ENCODE results near the gene DEF6.
A peak's percentile ranks its signal among the peaks of the same experiment; 100 is the strongest.

The DEF6 gene

DNA sequence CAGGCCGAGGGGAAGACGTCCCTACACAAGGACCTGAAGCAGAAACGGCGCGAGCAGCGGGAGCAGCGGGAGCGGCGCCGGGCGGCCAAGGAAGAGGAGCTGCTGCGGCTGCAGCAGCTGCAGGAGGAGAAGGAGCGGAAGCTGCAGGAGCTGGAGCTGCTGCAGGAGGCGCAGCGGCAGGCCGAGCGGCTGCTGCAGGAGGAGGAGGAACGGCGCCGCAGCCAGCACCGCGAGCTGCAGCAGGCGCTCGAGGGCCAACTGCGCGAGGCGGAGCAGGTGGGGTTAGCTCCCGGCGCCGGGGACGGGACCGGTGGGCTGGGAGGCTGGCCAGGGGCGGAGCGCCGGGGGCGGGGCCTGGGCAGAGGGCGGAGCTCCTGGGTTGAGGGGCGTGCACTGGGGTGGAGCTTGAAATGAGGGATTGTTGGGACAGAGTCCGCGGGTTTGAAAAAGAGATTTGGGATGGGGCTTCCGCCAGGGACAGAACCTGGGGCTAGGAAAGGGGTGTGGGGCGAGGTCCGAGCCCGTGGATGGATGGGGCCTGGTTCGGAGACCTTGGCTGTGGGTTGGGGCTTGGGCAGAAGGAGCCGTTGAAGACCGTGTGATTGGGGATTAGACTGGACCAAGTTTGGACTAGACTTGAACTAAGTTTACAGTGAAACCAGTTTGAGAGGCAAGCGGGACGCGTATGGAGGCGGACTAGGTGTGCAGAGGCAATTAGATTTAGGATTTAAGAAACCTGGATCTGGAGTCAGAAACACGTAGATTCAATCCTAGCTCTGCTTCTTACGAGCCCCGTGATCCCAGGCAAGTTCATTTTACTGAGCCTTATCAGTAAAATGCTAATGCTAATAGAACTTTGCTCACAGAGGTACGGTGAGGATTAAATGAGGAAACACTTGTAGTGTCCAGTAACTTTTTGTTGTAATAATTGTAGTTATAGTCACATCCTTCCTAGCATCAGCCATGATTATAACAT lies 20.9 kb downstream of the DEF6 start:
- TF ChIP-seq, protein P1, sequence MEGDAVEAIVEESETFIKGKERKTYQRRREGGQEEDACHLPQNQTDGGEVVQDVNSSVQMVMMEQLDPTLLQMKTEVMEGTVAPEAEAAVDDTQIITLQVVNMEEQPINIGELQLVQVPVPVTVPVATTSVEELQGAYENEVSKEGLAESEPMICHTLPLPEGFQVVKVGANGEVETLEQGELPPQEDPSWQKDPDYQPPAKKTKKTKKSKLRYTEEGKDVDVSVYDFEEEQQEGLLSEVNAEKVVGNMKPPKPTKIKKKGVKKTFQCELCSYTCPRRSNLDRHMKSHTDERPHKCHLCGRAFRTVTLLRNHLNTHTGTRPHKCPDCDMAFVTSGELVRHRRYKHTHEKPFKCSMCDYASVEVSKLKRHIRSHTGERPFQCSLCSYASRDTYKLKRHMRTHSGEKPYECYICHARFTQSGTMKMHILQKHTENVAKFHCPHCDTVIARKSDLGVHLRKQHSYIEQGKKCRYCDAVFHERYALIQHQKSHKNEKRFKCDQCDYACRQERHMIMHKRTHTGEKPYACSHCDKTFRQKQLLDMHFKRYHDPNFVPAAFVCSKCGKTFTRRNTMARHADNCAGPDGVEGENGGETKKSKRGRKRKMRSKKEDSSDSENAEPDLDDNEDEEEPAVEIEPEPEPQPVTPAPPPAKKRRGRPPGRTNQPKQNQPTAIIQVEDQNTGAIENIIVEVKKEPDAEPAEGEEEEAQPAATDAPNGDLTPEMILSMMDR (IDR thresholded peaks at IDR 0.05), result no peak

DNA sequence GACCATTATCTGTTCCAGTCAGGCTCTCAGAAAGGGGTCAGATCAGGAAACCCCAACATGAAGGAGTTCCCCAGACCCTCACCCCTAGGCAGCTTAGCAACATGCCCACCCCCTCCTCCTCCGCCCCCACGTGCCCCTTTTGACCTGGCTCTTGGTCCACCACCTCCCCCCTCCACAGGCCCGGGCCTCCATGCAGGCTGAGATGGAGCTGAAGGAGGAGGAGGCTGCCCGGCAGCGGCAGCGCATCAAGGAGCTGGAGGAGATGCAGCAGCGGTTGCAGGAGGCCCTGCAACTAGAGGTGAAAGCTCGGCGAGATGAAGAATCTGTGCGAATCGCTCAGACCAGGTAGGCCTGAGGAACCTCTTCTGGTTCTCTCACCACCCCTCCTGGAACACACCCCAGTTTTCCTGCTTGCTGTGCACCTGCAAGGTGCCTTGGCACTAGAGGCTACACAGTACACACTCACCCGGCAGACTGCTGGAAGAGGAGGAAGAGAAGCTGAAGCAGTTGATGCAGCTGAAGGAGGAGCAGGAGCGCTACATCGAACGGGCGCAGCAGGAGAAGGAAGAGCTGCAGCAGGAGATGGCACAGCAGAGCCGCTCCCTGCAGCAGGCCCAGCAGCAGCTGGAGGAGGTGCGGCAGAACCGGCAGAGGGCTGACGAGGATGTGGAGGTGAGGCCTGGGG lies 21.9 kb downstream of the DEF6 start:
- TF ChIP-seq, protein P1 (IDR thresholded peaks at IDR 0.05), result no peak

DNA sequence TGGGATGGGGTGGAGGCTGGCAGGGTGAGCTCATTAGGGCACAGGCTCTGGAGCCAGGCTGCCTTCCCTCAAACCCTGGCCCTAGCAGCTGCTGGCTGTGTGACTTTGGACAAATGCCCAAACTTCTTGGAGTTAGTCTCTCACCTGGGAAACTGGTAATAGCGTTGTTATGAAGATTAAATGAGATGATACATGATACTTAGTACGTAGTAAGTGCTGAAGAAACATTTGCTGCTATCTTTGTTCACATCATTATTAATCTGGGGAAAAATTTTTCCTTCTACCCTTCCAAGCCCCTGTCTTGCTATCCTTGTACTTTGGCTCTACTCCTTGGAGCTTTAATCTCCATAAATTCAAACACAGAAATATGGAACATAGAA lies 22.4 kb downstream of the DEF6 start:
- TF ChIP-seq, protein P1 (IDR thresholded peaks at IDR 0.05), result no peak

DNA sequence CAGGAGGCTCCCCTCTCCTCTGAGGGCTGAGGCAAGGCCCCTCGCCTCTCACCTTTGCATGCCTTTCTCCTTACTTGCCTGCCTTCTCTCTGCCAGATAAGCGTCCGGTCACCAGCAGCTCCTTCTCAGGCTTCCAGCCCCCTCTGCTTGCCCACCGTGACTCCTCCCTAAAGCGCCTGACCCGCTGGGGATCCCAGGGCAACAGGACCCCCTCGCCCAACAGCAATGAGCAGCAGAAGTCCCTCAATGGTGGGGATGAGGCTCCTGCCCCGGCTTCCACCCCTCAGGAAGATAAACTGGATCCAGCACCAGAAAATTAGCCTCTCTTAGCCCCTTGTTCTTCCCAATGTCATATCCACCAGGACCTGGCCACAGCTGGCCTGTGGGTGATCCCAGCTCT lies 23.5 kb downstream of the DEF6 start:
- TF ChIP-seq, protein P1 (IDR thresholded peaks at IDR 0.05), result no peak

DNA sequence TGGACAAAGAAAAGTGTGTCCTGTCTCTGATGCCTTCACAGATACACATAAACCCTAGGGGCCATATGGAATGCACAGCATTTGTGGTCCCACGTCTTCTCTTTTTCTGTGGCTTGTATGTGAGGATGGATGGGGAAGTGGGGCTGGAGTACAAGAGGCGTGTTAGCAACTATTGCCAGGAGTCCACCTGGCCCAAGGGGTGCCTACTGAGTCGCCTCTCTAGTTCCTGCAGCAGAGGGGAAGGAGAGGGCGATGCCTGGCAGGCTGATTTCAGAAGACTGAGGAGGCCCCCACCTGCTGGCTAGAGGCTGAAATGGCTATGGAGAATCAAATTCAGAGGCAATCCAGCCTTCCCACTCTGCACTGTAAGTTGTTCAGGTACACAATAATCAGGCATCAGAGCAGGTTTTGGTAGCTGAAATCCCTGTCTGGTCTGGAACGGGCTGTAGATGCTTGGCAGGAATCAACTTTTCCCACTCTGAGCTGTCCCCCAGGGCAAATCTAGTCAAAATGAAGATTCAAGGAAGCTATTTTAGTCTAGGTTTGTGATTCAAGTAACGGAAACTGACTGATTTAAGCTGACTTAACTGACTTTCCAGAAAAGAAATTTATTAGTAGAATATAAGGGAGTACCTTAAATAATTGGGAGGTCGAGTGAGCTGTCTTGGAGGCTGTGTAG lies 29.9 kb downstream of the DEF6 start:
- TF ChIP-seq, protein P1 (IDR thresholded peaks at IDR 0.05), result peak; percentile 24; the same call in 1 of the 2 replicates

DNA sequence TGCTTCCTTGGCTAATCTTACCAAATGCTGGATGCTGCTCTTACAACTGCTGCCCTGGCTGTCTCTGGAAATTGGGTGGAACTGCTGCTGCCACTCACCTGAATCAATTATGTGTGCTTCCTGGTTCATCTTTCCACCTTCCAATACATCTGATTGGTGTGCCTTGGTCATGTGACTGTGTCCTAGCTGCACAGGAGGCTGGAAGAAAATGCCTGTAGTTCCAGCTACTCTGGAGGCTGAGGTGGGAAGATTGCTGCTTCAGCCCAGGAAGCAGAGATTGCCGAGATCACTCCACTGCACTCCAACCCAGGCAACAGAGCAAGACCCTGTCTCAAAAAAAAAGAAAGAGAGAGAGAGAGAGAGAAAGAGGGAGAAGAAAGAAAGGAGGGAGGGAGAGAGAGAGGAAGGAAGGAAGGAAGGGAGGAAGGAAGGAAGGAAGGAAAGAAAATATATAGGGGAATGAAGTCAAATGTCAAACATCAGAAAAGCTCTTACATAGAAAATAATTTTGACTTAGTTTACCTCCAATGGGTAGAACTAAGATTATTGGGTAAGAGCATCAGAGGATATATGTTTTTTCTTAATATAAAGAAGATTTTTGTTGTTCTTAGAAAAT lies 30.6 kb downstream of the DEF6 start:
- TF ChIP-seq, protein P1 (IDR thresholded peaks at IDR 0.05), result no peak

DNA sequence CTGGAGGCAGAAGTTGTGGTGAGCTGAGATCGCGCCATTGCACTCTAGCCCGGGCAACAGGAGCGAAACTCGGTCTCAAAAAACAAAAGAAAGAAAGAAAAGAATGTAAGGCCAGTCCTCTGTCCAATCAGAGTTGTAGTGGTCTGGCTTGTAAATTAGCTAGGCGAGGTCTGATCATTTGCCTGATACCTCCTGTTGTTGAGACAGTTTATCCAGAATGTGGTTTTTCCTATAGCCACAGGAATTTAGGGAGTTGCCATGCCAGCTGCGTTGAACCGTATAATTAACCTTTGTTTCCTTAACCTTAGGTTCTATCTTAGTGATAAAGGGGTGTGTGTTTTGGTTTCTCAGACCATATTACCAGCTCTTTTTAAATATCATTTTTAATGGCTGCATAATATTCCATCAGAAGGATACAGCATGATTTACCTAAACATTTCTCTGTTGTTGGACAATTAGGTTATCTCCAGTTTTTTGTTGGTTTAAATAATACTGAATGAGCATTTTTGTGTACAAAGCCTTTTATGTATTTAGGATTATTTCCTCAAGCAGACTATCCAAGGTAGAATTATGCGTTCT lies 33.0 kb downstream of the DEF6 start:
- TF ChIP-seq, protein P1 (IDR thresholded peaks at IDR 0.05), result no peak
